K562 (cell line): Measurements from ENCODE around the gene ASIC1. TPM values are rescaled to one million over a fixed set of nuclear protein-coding genes. Genes with fewer than 3 reads are reported as not detected.

Source experiments
- ATF1 ChIP-seq, 2 experiments: fragments of 450-650 bp in 1 of 2; IDR thresholded peaks; 2 replicates each; pipeline ENCODE4 v1.6.1; 2016; ENCODE audit warnings: missing compliant biosample characterization in 1 of 2, missing genetic modification characterization in 1 of 2
- C11orf30 ChIP-seq: fragments of 450-650 bp; IDR thresholded peaks from 2 replicates; pipeline ENCODE4 v1.6.1; 2016; ENCODE audit warnings: low read depth, mild to moderate bottlenecking
- ELK3 ChIP-seq: fragments of 450-650 bp; formaldehyde crosslinking; IDR thresholded peaks from 2 replicates; pipeline ENCODE4 v1.4.0; 2020; ENCODE audit warnings: mild to moderate bottlenecking
- ETV6 ChIP-seq, 3 experiments: fragments of 150-350 bp in 1 of 3; sonication (generic) in 1 of 3; formaldehyde crosslinking in 1 of 3; IDR thresholded peaks; 2 replicates each; pipeline versions ENCODE4 v1.6.1 to v1.8.0; 2014 to 2022; ENCODE audit warnings: borderline replicate concordance in 2 of 3, low read depth in 2 of 3, antibody characterized with exemption in 1 of 3, low read length in 1 of 3, mild to moderate bottlenecking in 1 of 3, missing genetic modification reagents in 1 of 3
- FIP1L1 ChIP-seq: fragments of 200-400 bp; formaldehyde crosslinking; IDR thresholded peaks from 2 replicates; pipeline ENCODE4 v1.6.1; 2018; ENCODE audit warnings: mild to moderate bottlenecking, low read depth, low read length; ENCODE audit not compliant: poor library complexity, severe bottlenecking
- KAT7 ChIP-seq: sonication (generic); formaldehyde crosslinking; IDR thresholded peaks from 2 replicates; pipeline ENCODE4 v1.8.0; 2022; ENCODE audit warnings: missing genetic modification reagents, mild to moderate bottlenecking, borderline replicate concordance
- MIER1 ChIP-seq: fragments of 450-650 bp; IDR thresholded peaks from 2 replicates; pipeline ENCODE4 v1.6.1; 2016; ENCODE audit warnings: antibody characterized with exemption, mild to moderate bottlenecking, low read depth
- MTF1 ChIP-seq: fragments of 250-450 bp; sonication (Bioruptor Pico); IDR thresholded peaks from 2 replicates; pipeline ENCODE4 v1.9.0; 2021; ENCODE audit warnings: moderate library complexity, mild to moderate bottlenecking, inconsistent platforms, borderline replicate concordance
- PATZ1 ChIP-seq: fragments of 250-450 bp; sonication (Bioruptor Pico); IDR thresholded peaks from 2 replicates; pipeline ENCODE4 v1.5.0; 2020; ENCODE audit warnings: mild to moderate bottlenecking, borderline replicate concordance
- PHB2 ChIP-seq: fragments of 450-650 bp; IDR thresholded peaks from 2 replicates; pipeline ENCODE4 v1.6.1; 2017; ENCODE audit warnings: low read depth
- PHF21A ChIP-seq: fragments of 450-650 bp; IDR thresholded peaks from 2 replicates; pipeline ENCODE4 v1.6.1; 2017; ENCODE audit warnings: low read depth, borderline replicate concordance
- POLR2AphosphoS5 ChIP-seq: IDR thresholded peaks from 2 replicates; pipeline ENCODE4 v1.6.1; 2011; ENCODE audit warnings: mild to moderate bottlenecking, low read depth, low read length, moderate library complexity; ENCODE audit not compliant: control insufficient read depth, insufficient read depth
- SP2 ChIP-seq: IDR thresholded peaks from 2 replicates; pipeline ENCODE4 v1.6.1; 2011; ENCODE audit warnings: mild to moderate bottlenecking, low read depth, low read length, moderate library complexity; ENCODE audit not compliant: poor library complexity, severe bottlenecking; ENCODE audit errors: extremely low read depth
- STAT5A ChIP-seq: IDR thresholded peaks from 2 replicates; pipeline ENCODE4 v1.6.1; 2012; ENCODE audit warnings: low read length, inconsistent platforms, borderline replicate concordance
- TRIM24 ChIP-seq, 2 experiments: fragments of 450-650 bp; IDR thresholded peaks; 2 replicates each; pipeline ENCODE4 v1.6.1; 2016
- ZBTB2 ChIP-seq: fragments of 450-650 bp; IDR thresholded peaks from 2 replicates; pipeline ENCODE4 v1.6.1; 2016; ENCODE audit warnings: antibody characterized with exemption
- ZNF277 ChIP-seq: fragments of 250-450 bp; sonication (Bioruptor Pico); IDR thresholded peaks from 2 replicates; pipeline ENCODE4 v1.8.0; 2022; ENCODE audit warnings: inconsistent platforms, mild to moderate bottlenecking, moderate library complexity, borderline replicate concordance
- ZNF282 ChIP-seq: sonication (generic); formaldehyde crosslinking; IDR thresholded peaks from 2 replicates; pipeline ENCODE4 v1.8.1; 2023; ENCODE audit warnings: missing genetic modification reagents
- ZNF561 ChIP-seq: fragments of 450-650 bp; formaldehyde crosslinking; conservative IDR thresholded peaks from 2 replicates; pipeline ENCODE4 v1.4.0; 2020; ENCODE audit warnings: mild to moderate bottlenecking, moderate library complexity
- ZNF695 ChIP-seq: fragments of 450-650 bp; formaldehyde crosslinking; IDR thresholded peaks from 2 replicates; pipeline ENCODE4 v1.4.0; 2020; ENCODE audit warnings: mild to moderate bottlenecking, moderate library complexity
- polyA plus RNA-seq, 8 experiments: library from polyadenylated mRNA; depleted of rRNA in 4 of 8; stranded (reverse) in 5 of 8; unstranded in 3 of 8; fragments of >200 nt; fragmentation: Nextera tagmentation in 2 of 8; fragmentation: Illumina TruSeq in 1 of 8; extraction: Ambion mirVana in 2 of 8; extraction: Trizol in 1 of 8; gene quantifications; 2 replicates each; pipeline versions ENCODE4 v1.2.1 to v1.2.3, GENCODE V29; 2011 to 2014; ENCODE audit warnings: inconsistent platforms in 1 of 8, missing spikeins in 1 of 8
- total RNA-seq, 7 experiments: library from RNA; depleted of rRNA in 6 of 7; stranded (reverse); fragments of >200 nt in 6 of 7; fragmentation: Illumina TruSeq in 2 of 7; extraction: Trizol in 2 of 7; gene quantifications; 2 replicates each; pipeline versions ENCODE4 v1.2.1 to v1.2.3, GENCODE V29; 2011 to 2021; ENCODE audit warnings: low replicate concordance in 1 of 7

ASIC1 gene
- total and polyA plus RNA-seq, 9 of the 15 experiments (the other 6 are each of a cell fraction or from before 2014, with no cell fraction given), result 0.01 to 1.7 (median 0.45) TPM

- TF ChIP-seq POLR2AphosphoS5 (peak; percentile 63), FIP1L1 (peak; percentile 21), MTF1 (no peak), SP2 (no peak), ZNF282 (no peak), C11orf30 (peak; percentile 50), ATF1 (CRISPR knock-in tag; IDR thresholded peaks at IDR 0.05) (peak; percentile 53; the same call in 1 of the 2 replicates), ATF1 (tag; IDR thresholded peaks at IDR 0.05) (peak; percentile 98), ZNF277 (CRISPR knock-in tag) (no peak), PHF21A (no peak), STAT5A (no peak; the same call in 1 of the 2 replicates), ZBTB2 (peak; percentile 96), MIER1 (no peak), KAT7 (CRISPR knock-in tag) (no peak), ELK3 (no peak), ZNF695 (no peak), PHB2 (no peak), PATZ1 (CRISPR knock-in tag) (no peak), ZNF561 (CRISPR knock-in tag) (no peak), ETV6 (IDR thresholded peaks at IDR 0.05; ENCODE audit: borderline replicate concordance in 1 of 2, low read depth in 2 of 2, low read length in 1 of 2) (no peak), ETV6 (CRISPR knock-in tag; IDR thresholded peaks at IDR 0.05; ENCODE audit: borderline replicate concordance) (no peak), TRIM24 (IDR thresholded peaks at IDR 0.05) (peak in 1 of 2 experiments; percentile 32; a peak in 1 of 4 replicates)
Measured at GRCh38 chr12:50025187-50026059, 32.0 kb upstream of the ASIC1 start, which contains the start of gene RACGAP1 (continued).
